ENCODE data around the gene PLEK2. TPM values are rescaled to one million over a fixed set of nuclear protein-coding genes. Genes with fewer than 3 reads are reported as not detected.

The PLEK2 gene
- total and polyA plus RNA-seq, 11 donors: 0.30 to 2.6 (median 0.87) TPM; not detected in 4

DNA sequence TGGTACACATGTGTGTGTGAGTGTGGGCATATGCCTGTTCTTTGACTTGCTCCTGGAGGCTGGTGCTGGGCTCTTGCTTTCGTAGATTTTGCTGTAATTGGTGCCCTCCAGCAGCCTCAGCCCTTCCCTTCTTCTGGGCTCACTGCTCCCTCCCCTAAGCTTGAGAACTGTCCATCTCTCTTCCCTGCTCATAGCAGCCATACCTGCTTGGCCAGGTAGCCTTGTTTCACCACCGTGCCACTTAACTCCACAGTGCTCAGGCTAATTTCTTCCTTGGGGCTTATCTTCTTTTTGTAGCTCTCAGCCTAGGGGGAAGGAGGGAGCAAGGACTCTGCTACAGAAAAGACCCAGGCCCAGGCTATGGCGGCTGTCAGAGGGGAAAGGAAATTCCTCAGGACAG lies 19.8 kb downstream of the PLEK2 start:
- intact Hi-C loops (cut with DNase I): no loop called here
- peaks cover 0 to 6% (median 0%) of the 10 kb centered on the region in 9 donors for H3K36me3 ChIP-seq
- no peaks in the 10 kb centered on the region for H3K27me3 ChIP-seq
- ATAC-seq: no peak
- no peaks in the 10 kb centered on the region for H3K9me3 ChIP-seq
- no peak overlapping the region for H3K27ac ChIP-seq
- H3K4me1 ChIP-seq: peaks cover 0 to 3% (median 0%) of the 10 kb centered on the region in 12 donors
- no peak overlapping the region for H3K4me3 ChIP-seq
- TF ChIP-seq, protein P1, sequence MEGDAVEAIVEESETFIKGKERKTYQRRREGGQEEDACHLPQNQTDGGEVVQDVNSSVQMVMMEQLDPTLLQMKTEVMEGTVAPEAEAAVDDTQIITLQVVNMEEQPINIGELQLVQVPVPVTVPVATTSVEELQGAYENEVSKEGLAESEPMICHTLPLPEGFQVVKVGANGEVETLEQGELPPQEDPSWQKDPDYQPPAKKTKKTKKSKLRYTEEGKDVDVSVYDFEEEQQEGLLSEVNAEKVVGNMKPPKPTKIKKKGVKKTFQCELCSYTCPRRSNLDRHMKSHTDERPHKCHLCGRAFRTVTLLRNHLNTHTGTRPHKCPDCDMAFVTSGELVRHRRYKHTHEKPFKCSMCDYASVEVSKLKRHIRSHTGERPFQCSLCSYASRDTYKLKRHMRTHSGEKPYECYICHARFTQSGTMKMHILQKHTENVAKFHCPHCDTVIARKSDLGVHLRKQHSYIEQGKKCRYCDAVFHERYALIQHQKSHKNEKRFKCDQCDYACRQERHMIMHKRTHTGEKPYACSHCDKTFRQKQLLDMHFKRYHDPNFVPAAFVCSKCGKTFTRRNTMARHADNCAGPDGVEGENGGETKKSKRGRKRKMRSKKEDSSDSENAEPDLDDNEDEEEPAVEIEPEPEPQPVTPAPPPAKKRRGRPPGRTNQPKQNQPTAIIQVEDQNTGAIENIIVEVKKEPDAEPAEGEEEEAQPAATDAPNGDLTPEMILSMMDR (IDR thresholded peaks at IDR 0.05): no peak
- no peak for TF ChIP-seq POLR2A (IDR thresholded peaks at IDR 0.05)
- DNase-seq: no peak
- 68 to 79% (median 75%) methylated on average over 3 of the region's 3 CpGs for WGBS, 4 donors

- H3K27me3 ChIP-seq: no peaks in the 10 kb centered on the region
- 70 to 77% (median 75%) methylated on average over 6 of the region's 6 CpGs for WGBS, 4 donors
- no peak overlapping the region for H3K4me3 ChIP-seq
- H3K36me3 ChIP-seq: peaks cover 0 to 15% (median 7%) of the 10 kb centered on the region in 9 donors
- H3K27ac ChIP-seq: no peak overlapping the region
- intact Hi-C loops (cut with DNase I): no loop called here
- H3K9me3 ChIP-seq: no peaks in the 10 kb centered on the region
- DNase-seq: no peak
- TF ChIP-seq POLR2A (IDR thresholded peaks at IDR 0.05): no peak
- TF ChIP-seq, protein P1 (IDR thresholded peaks at IDR 0.05): no peak
- ATAC-seq: no peak
- H3K4me1 ChIP-seq: no peaks in the 10 kb centered on the region
Observed at GRCh38 chr14:67391268-67391667, 20.7 kb downstream of the PLEK2 start.

DNA sequence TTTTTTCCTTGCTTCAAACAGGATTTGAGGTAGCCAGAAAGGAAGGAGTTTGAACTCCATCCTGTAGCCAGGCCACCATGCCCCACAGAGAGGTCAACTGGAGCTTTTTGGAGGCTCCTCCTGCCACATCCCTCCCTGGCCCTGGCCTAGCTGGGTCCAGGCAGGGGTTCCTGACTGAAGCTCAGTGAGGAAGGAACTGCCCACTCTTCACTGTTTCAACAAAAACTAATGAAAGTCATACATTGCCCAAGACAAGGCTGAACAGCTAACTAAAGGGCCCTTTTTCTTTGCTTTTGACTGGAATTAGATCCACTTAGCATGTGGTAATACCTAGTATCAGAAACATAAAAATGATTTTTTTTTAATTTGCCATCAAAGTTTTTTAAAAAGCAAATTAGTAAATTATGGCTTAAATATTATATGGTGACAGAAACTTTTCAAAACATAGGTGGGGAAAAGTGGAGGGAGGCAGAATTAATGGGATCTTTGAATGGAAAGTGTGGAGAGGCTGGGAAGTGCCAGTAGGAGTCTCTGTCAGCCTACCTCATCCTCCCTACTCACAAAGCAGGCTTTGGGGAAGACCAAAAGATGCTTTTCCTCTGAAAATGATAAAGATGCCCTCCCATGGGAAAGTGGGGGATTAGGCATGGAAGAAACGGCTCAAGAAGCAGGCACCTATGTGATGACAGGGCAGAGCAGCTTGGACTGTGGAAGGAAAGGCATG lies 22.0 kb downstream of the PLEK2 start:
- Histone ChIP-seq H3K9me3 (no peaks in the 10 kb centered on the region), H3K27ac (no peak overlapping the region), H3K27me3 (no peaks in the 10 kb centered on the region), H3K4me1 (peaks cover 0 to 5% (median 0%) of the 10 kb centered on the region in 12 donors), H3K4me3 (no peak overlapping the region), H3K36me3 (peaks cover 0 to 28% (median 18%) of the 10 kb centered on the region in 9 donors)
- DNase-seq: no peak
- ATAC-seq: no peak
- intact Hi-C loops (cut with DNase I): no loop called here
- TF ChIP-seq, protein P1 (IDR thresholded peaks at IDR 0.05): no peak
- TF ChIP-seq POLR2A (IDR thresholded peaks at IDR 0.05): no peak
- 40 to 62% (median 46%) methylated on average over 1 of the region's 1 CpG for WGBS, 4 donors

- peaks cover 0 to 12% (median 0%) of the 10 kb centered on the region in 12 donors for H3K4me1 ChIP-seq
- intact Hi-C loops (cut with DNase I): no loop called here
- WGBS, 4 donors: 90 to 92% (median 91%) methylated on average over 3 of the region's 3 CpGs
- no peak overlapping the region for H3K27ac ChIP-seq
- H3K27me3 ChIP-seq: no peaks in the 10 kb centered on the region
- ATAC-seq: no peak
- DNase-seq: no peak
- TF ChIP-seq, protein P1 (IDR thresholded peaks at IDR 0.05): no peak
- no peak for TF ChIP-seq POLR2A (IDR thresholded peaks at IDR 0.05)
- no peaks in the 10 kb centered on the region for H3K9me3 ChIP-seq
- peaks cover 0 to 35% (median 25%) of the 10 kb centered on the region in 9 donors for H3K36me3 ChIP-seq
- no peak overlapping the region for H3K4me3 ChIP-seq
Observed at GRCh38 chr14:67389275-67389674, 22.7 kb downstream of the PLEK2 start.
